Activated B cell treated with CpG ODN at 0.5 μM for 24 hours (primary cell): Measurements from ENCODE around the gene ILF3. TPM values are rescaled to one million over a fixed set of nuclear protein-coding genes. Genes with fewer than 3 reads are reported as not detected.
A peak's percentile ranks its signal among the peaks of the same experiment; 100 is the strongest.

Experiments
- ATAC-seq: fragments of 200-7000 bp; cut with Tn5 transposase; one replicate; pipeline ENCODE4 v1.10.0; 2021; ENCODE audit warnings: low read depth, mild to moderate bottlenecking, moderate library complexity
- CTCF ChIA-PET: fragments of 350-600 bp; sonication (Branson Sonifier 250); formaldehyde crosslinking; loops from one replicate; lab custom pipeline; 2021; ENCODE audit warnings: antibody characterized with exemption; lab: Charles Lee
- POLR2A ChIA-PET: fragments of 350-600 bp; sonication (Branson Sonifier 250); formaldehyde crosslinking; loops from one replicate; lab custom pipeline; 2021; ENCODE audit warnings: antibody characterized with exemption; lab: Charles Lee
- DNase-seq: peaks from one replicate; pipeline ENCODE4 v3.0.0; 2022
- H3K27ac Mint-ChIP-seq: one replicate; pipeline ENCODE4 v1.8.0; 2020; ENCODE audit warnings: mixed read lengths
- H3K27me3 Mint-ChIP-seq: one replicate; pipeline ENCODE4 v1.8.0; 2021; ENCODE audit warnings: mixed read lengths
- H3K36me3 Mint-ChIP-seq: one replicate; pipeline ENCODE4 v1.8.0; 2021; ENCODE audit warnings: low read depth, mixed read lengths
- H3K4me1 Mint-ChIP-seq: one replicate; pipeline ENCODE4 v1.8.0; 2021; ENCODE audit warnings: mixed read lengths
- H3K4me3 Mint-ChIP-seq: one replicate; pipeline ENCODE4 v1.8.0; 2020; ENCODE audit warnings: mild to moderate bottlenecking, mixed read lengths
- H3K9me3 Mint-ChIP-seq: one replicate; pipeline ENCODE4 v1.8.0; 2020; ENCODE audit warnings: mixed read lengths
- CTCF ChIP-seq: fragments of 200-600 bp; IDR thresholded peaks from one replicate; pipeline ENCODE4 v1.8.0; 2022; ENCODE audit warnings: antibody characterized with exemption, mild to moderate bottlenecking
- intact Hi-C: fragments of 100-400 bp; cut with micrococcal nuclease; formaldehyde crosslinking; loops from one replicate; pipeline ENCODE4 v1.15.1; 2024
- total RNA-seq: library from RNA; stranded (reverse); gene quantifications from 2 replicates; pipeline ENCODE4 v1.2.3, GENCODE V29; 2022

Gene ILF3
- total RNA-seq, 1 donor from 2014 or later: 399 TPM

- H3K9me3 Mint-ChIP-seq: no peaks in the 10 kb centered on the region
- H3K4me3 Mint-ChIP-seq: no peak overlapping the region
- H3K4me1 Mint-ChIP-seq: peaks cover 17% of the 10 kb centered on the region
- no peak overlapping the region for H3K27ac Mint-ChIP-seq
- no peak for ATAC-seq
- H3K27me3 Mint-ChIP-seq: peaks cover 4% of the 10 kb centered on the region
- H3K36me3 Mint-ChIP-seq: peaks cover 56% of the 10 kb centered on the region
- CTCF ChIA-PET: interaction anchor here (1.2 to 1.7 kb wide), 2 partner anchors 9 to 111 kb away, joined by 4 to 5 read pairs; no protein-coding TSS in a partner anchor
- intact Hi-C loops: no loop called here
- no peak for DNase-seq
- POLR2A ChIA-PET: no interaction called here
- TF ChIP-seq CTCF: no peak
These were observed 37.7 kb downstream of the ILF3 start for GRCh38 chr19:10691883-10692282.

- H3K4me1 Mint-ChIP-seq: peaks cover 17% of the 10 kb centered on the region
- ATAC-seq: no peak
- H3K27ac Mint-ChIP-seq: no peak overlapping the region
- TF ChIP-seq CTCF: no peak
- no peak for DNase-seq
- no peaks in the 10 kb centered on the region for H3K9me3 Mint-ChIP-seq
- ChIA-PET CTCF (interaction anchor here (1.2 to 1.7 kb wide), 2 partner anchors 10 to 112 kb away, joined by 4 to 5 read pairs; no protein-coding TSS in a partner anchor), POLR2A (no interaction called here)
- intact Hi-C loops: no loop called here
- peaks cover 4% of the 10 kb centered on the region for H3K27me3 Mint-ChIP-seq
- H3K4me3 Mint-ChIP-seq: no peak overlapping the region
- H3K36me3 Mint-ChIP-seq: peaks cover 49% of the 10 kb centered on the region
These were observed 38.6 kb downstream of the ILF3 start for GRCh38 chr19:10692673-10693264.

DNA sequence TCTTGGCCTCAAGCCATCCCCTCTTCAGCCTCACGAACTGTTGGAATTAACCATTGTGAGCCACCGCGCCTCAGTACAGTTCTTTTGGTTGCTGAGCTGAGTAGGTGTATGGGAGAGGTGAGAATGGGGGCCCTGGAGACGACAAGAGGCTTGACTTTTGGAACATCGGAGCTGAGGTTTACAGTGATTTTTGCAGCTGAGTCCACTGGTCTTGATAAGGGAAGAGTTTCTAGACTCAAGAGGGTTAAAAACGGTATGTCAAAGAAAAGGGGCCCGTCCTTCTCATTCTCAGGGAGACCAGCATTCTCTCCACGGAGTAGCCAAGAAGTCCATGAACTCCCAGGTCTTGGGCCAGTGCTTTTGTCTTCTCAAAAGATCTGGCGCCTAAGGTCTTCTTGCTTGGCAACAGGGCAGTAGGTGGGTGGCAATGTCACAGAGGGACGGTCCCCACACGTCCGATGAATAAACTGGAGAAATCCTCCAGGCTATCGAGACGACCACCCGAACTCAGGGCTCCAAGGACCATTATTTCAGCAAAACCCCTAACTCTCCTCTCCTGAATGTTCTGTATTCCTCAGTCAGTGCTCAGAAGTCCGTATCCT lies 40.7 kb downstream of the ILF3 start:
- peaks cover 17% of the 10 kb centered on the region for H3K4me1 Mint-ChIP-seq
- no peak for TF ChIP-seq CTCF
- H3K27ac Mint-ChIP-seq: no peak overlapping the region
- DNase-seq (no peak), ATAC-seq (no peak)
- CTCF ChIA-PET: interaction anchor here (1.5 kb wide), 1 partner anchor 113 kb away, joined by 4 read pairs; no protein-coding TSS in a partner anchor
- peaks cover 29% of the 10 kb centered on the region for H3K36me3 Mint-ChIP-seq
- intact Hi-C loops: loop anchor here (1.0 to 5.0 kb wide), 5 partner anchors 42 to 292 kb away; partner anchors contain the start of genes CDC37, CDKN2D and KRI1
- H3K9me3 Mint-ChIP-seq: no peaks in the 10 kb centered on the region
- peaks cover 5% of the 10 kb centered on the region for H3K27me3 Mint-ChIP-seq
- POLR2A ChIA-PET: interaction anchor here (0.6 to 1.4 kb wide), 4 partner anchors 20 to 141 kb away, joined by 3 to 7 read pairs (median 6); no protein-coding TSS in a partner anchor
- no peak overlapping the region for H3K4me3 Mint-ChIP-seq

GRCh38 chr19:10695401-10696398 lies 41.6 kb downstream of the ILF3 start:
- Mint-ChIP-seq H3K27me3 (peaks cover 5% of the 10 kb centered on the region), H3K4me3 (peak overlapping the region; percentile 76), H3K4me1 (peaks cover 17% of the 10 kb centered on the region), H3K36me3 (peaks cover 20% of the 10 kb centered on the region), H3K27ac (peak overlapping the region; percentile 26), H3K9me3 (no peaks in the 10 kb centered on the region)
- peak; percentile 79 for DNase-seq
- no peak for TF ChIP-seq CTCF
- CTCF ChIA-PET: interaction anchor here (1.5 kb wide), 1 partner anchor 114 kb away, joined by 4 read pairs; no protein-coding TSS in a partner anchor
- peak; percentile 98 for ATAC-seq
- POLR2A ChIA-PET: interaction anchor here (0.5 to 1.4 kb wide), 8 partner anchors 19 to 1903 kb away, joined by 3 to 9 read pairs (median 4); partner anchors contain the start of gene ATG4D
- intact Hi-C loops: loop anchor here (1.0 to 5.0 kb wide), 5 partner anchors 42 to 292 kb away; partner anchors contain the start of genes CDC37, CDKN2D and KRI1
